HG02970 (cell line): ENCODE results near the gene CD93.

ENCODE experiments used
- ATAC-seq: cut with Tn5 transposase; IDR thresholded peaks from one replicate; pipeline ENCODE4 v1.9.1; 2021; ENCODE audit warnings: mild to moderate bottlenecking, moderate library complexity, moderate number of reproducible peaks; ENCODE audit not compliant: unreplicated experiment, low FRiP score

Gene CD93

DNA sequence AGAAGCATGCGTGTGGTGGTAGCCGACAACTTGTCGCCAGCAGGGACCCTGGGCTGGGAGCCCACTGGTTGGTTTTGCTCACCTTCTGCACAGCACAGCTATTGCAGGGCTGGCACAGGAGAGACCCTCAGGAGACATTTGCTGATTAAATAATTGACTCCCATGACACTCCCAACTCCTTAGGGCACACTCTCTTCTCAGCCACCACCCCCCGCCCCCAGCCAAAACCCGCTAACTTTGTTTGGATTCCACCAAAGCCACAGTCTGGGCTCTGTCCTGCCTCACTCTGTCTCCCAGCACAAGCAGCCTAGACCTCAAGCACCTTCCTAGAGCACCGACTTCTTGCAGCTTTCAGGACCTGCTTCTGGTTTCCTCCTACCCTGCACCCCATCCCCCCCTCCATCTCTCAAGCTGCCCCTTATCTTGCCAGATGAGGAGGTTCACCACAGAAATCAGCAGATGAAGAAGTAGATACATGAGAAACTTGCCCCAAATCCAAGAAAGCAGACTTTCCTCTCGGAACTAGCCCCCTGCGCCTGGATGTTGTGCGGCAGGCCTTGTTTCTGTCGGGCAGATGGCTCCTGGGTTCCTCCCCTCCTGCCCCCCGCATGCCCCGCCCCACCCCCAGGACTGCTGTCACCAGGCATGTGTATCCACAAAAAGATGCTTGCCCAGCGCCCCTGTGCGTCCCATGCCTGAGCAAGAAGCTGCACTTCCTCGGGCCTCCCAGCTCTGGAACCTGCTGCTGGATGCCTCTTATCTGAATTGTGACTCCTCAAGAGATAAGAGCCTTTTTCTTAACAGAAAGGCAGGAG, 35.0 kb upstream of the CD93 start:
- ATAC-seq = no peak

DNA sequence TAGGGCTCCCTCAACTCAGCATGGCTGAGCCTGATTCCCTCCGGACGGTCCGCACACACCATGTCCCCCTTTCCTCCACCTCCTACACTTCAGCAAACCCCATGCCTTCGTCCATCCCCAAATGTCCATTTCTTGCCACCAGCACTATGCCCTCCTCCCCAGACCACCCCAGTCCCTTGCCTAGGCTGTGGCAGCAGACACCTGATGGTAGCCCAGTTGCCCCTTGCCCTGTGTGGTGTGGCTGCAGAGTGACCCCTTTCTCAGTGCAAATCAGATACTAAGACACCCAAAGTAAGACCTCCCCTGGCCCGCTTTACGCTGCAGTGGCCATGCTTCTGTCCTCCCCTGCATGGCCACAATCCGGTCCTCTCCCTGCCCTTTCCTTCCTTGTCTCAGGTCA, 34.1 kb upstream of the CD93 start:
- ATAC-seq = no peak

DNA sequence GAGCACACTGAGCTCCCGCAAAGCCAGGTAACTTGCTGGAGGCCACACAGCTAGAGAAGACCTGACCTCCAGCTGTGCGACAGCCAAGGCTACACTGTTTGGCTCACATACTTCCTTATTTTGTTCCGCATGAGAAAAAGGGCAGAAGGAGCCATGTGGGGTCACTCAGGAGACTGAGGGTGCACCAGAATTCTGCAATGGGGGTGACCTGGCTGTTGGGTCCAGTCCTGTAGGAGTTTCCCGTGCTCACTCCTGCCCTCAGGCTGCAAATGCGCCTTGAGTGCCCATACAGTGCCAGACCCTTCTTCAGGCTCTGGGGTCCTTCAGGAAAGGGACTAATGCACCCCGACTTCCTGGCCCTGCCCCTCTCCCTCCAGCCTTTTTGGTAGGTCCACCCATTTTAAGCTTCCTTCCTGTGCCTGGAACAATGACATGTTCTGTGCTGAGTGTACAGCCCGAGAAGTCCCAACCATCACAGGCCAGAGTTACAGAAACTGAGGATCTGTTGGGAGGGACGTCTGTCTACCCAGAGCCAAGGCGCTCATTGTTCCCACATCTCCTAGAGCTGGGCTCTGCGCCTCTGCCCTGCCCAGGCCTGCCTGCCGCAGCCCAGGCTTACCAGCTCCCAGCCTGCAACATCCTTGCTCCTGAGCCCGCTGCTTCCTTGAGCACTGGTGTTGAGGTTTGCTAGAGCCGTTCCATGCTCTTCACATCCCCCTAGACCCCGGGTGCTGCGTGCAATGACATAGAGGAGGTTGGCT, 33.5 kb upstream of the CD93 start:
- no peak for ATAC-seq

DNA sequence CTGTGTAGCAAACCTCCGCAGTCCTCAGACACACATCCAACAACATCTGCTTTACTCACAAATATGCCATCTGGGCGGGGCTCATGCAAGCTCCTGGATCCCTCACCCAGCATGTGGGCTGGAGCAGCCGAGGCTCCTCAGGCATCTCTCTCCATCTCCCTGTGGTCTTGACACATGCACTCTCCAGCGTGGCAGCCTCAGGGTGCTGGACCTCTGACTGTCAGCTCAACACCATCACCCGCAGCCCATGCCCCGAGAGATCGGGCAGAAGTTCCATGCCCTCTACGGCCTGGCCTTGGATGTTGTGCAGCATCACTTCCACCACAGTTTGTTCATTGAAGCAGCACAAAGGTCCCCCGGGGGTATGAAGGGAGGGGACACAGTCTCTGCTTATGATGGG, 32.6 kb upstream of the CD93 start:
- no peak for ATAC-seq

DNA sequence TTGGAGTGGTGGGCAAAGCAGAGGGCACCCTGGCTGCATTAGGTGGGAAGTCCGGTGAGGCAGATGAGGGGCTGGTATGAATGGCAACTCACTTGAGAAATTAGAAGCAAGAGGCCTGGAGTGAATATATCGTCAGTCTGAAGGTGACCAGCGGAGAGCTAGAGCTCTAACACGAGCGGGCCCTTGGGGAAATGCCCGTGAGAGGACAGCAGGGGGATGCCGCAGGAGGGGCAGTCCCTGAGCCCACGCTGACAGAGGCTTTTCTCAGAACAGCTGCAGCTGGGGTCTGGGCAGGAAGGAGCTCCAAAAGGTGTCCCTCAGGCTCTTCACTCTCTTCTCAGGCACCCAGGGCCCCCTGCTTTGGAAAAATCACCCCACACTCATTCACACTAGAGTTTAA, 32.0 kb upstream of the CD93 start:
- no peak for ATAC-seq

DNA sequence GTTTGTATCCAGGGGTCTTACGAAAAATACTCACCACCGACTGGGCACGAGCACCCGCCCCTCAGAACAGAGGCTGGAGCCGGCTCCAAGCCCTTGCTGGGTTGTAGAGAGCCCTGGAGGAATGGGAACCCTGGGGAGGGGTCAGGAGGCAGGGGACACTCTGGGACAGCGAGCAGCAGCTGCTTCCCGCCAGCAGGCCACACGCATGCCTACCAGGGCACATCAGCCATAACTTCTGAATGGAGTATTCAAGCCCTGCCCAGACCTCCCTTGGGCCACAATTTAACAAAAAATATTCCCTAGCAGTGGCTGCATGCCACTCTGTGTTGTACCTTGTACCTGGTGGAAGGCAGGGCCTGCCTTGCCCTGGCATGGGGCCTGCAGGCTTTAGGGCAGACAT, 31.6 kb upstream of the CD93 start:
- ATAC-seq = no peak

DNA sequence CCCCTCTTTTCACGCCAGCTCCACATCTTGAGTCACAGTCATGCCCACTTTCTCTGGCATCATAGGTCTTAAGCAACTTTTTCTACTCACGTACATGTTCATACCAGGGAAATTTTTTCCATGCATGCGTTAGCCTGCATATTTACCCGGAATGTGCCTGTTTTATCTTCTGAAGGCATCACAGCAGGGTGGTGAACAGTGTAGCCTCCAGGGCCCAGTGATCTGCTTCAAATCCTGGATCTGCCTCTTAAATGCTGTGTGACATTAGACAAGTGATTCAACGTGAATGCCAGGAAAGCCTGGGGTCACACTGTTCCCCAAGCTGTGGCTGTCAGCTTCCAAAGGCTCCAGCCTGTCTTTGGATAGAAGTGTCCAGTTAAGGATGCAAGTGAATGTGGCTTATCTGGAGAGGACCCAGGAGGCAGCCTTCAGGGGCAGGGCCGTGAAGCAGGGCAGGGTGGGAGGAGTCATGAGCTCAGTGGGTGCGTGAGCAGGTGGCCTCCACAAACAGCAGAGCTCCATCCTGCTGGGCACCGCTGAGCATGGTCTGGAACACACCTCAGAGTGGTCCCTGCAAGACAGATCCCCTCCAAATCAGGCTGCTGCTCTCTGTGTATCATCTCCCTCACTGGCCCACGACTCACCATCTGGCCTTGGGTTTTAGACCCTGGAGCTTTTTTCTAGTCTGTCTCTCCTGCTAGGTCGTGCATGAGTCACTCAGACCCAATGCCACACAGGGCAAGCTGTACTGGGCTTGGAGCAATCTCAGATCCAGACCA, 30.4 kb upstream of the CD93 start:
- ATAC-seq = no peak

DNA sequence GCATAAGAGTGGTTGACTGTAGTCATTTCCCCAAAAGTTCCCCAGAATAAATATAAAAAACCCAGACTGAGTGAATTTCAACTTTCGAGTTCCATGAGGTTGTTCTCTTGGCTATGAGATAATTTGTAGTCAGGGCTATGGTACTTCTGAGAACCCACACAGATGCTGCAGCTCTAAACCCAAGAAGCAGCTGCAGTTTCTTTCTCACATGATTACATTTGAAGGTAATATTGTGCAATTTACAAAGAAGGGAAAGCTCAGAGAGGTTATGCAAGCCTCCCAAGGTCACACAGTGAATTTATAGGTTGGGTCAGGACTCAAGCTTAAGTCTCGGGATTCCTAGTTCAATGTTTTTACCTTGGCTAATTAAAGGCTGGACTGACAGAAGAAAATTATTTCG, 29.7 kb upstream of the CD93 start:
- no peak for ATAC-seq

DNA sequence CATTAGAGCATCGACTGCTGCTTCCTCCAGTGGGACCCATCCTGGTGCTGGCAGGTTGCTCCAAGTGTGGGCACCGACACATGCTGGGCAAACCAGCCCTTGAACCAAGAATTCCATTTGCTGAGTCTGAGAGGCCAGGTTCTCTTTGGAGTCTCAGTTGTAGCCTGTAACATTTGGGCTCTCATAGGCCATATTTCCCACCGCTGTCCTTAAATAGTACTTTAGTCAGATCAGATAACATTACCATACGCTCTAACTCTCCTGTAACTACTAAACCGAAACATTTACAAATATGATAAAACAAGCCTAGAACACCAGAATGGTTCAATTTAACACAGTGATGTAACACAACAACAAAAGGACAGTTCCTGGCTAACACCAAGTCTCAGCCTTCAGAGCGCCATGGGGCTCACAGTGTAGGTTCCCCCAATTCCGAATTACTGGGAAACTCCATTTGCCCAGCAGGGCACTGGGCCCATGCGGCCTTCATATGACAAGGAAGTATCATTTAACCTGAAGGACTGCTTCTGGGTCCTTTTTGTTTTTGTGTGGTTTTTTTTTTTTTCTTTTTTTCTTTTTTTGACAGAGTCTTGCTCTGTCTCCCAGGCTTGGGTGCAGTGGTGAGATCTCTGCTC, 28.4 kb upstream of the CD93 start:
- ATAC-seq = no peak

DNA sequence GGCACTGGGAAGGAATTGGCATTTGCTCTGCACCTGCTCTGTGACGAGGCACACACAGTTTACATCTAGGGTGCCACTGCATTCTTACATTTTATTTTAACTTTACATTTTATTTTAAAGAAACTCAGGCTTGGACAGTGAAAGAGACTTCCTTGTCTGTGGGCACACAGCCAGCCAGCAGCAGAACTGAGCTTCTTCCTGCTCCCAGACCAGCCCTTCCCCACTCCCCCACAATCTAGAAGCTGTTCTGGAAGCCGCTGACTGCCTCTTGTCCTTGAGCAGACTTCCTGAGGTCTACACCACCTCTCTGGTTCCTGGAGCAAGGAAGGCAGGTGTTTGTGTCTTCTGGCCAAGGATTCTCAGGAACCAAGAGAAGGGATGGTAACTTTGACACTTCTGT, 27.9 kb upstream of the CD93 start:
- ATAC-seq = no peak

DNA sequence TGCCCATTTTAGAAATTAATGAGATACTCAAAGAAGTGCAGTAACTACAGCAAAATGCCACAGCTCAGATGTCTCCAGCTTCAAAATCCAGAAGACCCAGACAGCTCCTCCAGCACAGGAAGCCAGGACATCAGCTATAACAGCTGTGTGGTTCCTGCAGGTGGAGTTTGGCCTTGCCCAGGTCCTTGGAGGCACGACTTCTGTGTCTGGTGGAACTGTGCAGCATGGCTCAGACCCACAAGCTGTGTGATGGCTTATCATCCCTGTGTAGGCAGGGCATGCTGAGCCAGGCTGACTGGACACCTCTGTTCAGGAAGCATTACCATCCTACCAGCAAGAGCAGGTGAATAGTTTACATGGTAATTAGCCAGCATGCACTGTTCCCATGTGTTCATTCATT, 26.5 kb upstream of the CD93 start:
- no peak for ATAC-seq

DNA sequence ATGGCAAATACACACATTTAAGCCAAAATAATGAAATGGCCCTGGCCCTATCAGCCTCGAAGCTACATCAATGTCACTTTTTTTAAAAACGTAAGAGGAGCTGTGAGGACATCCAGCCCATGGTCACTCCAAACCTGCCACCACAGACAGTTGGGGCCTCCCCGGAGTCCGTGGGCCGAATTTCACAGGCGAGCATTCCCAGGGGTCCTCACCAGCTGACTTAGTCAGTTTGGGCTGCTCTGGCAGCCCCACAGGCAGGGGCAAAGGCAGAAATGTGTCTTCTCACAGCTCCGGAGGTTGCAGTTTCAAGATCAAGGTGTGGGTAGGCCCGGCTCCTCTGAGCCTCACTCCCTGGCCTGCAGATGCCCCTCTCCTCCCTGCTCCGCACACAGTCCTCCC, 25.8 kb upstream of the CD93 start:
- no peak for ATAC-seq

DNA sequence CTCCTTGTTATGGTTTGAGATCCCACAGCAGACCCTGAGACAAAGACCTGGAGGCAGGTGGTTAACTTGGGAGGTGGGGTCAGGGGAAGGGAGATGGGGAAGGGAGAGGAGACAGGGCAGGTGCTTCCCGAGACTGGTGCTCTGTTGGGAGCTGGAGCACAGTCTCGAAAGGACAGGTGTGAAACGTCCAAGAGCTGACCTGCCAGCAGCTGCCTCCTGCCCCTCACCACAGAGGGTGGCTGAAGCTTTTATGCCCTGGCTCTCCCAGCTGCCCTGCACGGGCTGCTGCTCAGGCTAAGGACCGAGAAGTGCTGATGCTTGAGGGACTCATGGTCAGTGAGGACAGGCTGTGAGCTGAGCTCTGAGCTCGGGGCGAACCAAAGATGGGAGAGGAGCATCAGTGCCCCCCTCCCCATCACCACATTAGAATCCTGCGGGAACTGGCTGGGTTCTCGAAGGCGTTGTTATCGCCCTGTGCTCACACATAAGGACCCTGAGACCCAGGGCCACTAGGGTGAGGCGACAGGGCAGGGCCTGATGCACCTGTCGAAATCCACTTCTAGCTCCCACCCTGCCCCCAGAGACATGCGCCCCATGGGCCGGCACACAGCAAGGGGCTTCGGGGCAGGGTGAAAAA, 25.3 kb upstream of the CD93 start:
- no peak for ATAC-seq

DNA sequence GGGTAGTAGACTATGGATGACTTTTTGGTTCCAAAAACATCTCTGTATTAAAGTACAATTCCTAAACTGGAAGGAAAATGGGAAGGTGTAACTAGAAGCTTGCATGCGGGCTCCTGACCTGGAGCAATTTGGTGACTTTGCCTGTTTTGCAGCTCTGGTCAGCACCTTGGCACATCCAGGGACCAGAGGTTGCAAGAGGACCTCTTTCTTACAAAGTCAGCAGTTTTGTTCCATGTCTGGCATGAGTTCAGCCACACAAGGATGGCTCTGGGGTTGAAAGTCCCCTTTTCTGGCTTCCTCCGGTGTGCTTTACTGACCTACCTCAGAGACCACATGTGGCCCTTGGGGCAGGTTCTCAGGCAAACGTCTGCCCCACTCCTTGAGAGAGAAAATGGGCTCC, 22.7 kb upstream of the CD93 start:
- ATAC-seq = no peak

DNA sequence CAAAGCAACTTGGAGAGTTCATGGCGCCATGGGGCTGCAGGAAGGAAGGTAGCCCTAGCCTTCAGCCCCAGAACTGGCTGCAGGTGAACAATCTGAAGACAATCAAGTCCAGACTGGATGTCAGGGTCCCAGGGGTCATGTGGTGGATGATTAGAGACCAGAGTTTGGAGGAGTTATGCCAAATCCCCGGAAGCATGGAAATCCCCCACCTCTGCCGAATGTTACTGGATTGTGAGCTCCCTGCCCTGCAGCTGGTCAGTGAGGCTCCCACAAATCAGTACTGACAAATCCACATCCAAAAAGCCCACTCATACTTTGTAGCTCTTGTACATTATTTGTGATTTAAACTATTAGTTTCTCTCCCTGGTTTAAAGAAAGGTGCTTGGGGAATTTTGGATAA, 21.3 kb upstream of the CD93 start:
- no peak for ATAC-seq

DNA sequence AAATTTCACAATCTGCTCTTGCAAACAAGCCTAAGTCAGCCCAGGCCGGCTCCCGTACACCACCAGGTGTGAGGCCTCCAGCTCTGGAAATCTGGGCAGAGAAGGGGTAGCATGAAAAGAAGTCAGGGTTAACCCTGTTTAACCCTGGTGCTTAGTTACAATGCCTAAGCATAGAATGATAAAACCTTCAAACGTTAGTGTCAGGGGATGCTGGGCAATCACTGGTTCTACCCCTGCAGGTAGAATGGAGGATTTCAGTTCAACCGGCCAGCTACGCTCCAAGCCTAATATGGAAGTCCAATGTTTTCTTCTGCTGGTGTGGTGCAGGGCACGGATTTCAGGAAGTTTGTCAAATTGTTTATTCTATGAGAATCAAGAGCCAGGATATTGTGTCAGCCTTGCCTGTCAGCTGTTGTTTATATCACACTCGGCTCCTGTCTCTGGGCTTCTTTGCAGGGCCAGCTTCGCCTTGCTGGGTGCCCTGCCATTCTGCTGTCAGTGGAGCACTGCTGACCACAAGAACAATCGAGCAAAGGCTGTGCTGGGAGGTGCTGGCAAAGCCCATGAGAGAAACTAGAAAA, 20.2 kb upstream of the CD93 start:
- ATAC-seq = no peak

DNA sequence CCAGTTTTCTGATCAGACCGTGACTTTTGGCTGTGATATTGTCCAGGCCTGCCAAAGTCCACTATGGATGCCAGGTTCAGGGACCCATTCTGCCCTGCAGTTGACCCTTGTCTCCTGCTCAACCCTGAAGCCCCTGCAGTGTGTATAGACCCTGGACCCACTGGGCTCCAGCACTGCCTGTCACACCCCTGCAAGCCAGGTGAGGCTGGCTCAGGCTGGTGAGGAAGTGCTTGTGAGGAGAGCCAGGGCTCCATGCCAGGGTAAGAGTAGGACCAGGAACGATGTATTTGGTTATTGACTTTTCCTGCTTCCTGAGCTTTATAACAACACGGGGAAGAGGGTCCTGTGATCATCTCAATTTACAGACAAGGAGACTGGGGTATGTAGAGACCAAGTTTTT, 19.1 kb upstream of the CD93 start:
- ATAC-seq = no peak

DNA sequence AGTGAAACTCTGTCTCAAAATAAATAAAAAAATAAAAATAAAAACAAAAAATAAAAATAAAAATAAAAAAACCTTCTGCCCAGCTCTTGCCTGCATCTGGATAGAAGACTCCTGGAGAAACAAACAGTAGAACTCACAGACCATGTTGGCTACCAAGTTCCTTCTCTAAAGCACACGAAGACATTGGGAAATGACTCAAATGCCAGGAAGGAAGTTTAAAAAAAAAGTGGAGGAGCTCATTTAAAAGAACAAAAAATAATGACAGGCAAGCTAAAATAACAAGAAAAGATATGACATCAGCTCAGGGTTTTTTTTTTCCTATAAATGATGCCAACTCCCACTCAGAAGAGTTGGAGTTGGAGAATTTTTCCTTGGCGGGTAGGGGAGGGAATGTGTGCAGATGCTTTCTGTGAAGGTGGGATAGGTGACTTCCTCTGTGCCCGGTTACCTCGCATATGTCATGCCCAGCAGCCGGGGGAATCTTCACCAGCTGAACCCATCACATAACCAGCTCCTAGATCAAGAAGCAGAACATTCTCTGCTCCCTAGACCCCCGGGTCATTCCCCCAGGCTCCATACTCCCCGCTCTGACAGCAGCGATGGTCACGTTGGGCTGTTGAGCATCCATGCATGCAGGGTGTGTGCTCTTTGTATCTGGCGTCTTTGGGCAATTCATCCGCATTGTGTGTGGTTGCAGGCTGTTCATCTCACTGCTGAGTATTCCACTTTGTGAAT, 17.3 kb upstream of the CD93 start:
- ATAC-seq = no peak

DNA sequence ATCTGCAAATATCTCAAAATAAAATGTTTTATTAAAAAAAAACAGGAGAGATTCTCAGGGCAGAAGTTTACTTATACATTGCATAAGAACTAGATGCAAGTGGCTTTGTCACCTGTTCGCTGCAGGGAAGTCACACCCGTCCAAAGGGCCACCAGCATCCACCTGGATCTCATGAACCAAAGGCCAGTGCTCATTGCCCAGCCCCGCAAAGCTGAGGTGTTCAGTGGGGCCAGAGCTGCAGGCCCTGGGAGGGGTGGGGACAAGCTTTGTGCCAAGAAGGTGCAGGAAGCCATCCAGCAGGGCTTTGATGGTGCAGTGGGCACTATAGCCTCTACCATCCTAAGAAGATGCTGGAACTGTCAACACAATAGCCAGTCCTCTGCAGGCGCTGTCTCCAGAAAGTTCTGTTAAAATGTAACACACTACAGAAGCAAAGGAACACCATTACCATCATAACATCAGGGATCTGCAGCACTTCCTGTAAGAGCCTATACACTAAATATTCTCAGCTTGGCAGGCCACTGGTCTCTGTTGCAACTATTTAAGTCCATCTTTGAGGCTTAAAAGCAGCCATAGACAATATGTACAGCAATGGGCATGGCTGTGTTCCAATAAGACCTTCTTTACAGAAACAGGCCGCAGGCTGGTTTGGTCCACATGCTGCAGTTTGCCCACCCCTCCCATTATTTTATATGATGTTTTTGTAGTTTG, 15.7 kb upstream of the CD93 start:
- no peak for ATAC-seq
